D721Med (cell line): ENCODE measurements around the gene USF1.

Experiments used
- DNase-seq: peaks from one replicate; pipeline ENCODE4 v3.0.0; 2011; ENCODE audit warnings: low spot score; ENCODE audit not compliant: insufficient read length
- FAIRE-seq: peaks from 2 replicates; lab custom pipeline; 2011; peaks lifted over from hg19 to GRCh38; lab: Jason Lieb, UNC
- CTCF ChIP-seq: IDR thresholded peaks from 2 replicates; pipeline ENCODE4 v1.5.1; 2012; ENCODE audit warnings: mild to moderate bottlenecking, control low read depth; ENCODE audit not compliant: insufficient read depth; ENCODE audit errors: missing control alignments

Gene USF1

GRCh38 chr1:161083748-161084596 lies 38.2 kb upstream of the USF1 start:
- FAIRE-seq: no peak
- TF ChIP-seq CTCF: no peak
- no peak for DNase-seq

- no peak for FAIRE-seq
- TF ChIP-seq CTCF: no peak
- no peak for DNase-seq
Observed at GRCh38 chr1:161082996-161083747, 37.4 kb upstream of the USF1 start.

GRCh38 chr1:161082483-161082882 lies 36.7 kb upstream of the USF1 start:
- FAIRE-seq (no peak), DNase-seq (no peak)
- TF ChIP-seq CTCF: no peak

- FAIRE-seq (no peak), DNase-seq (no peak)
- no peak for TF ChIP-seq CTCF
Observed at GRCh38 chr1:161081519-161081918, 35.7 kb upstream of the USF1 start.

- DNase-seq (no peak), FAIRE-seq (no peak)
- no peak for TF ChIP-seq CTCF
Observed at GRCh38 chr1:161080441-161081405, 34.9 kb upstream of the USF1 start.

GRCh38 chr1:161079436-161080110 lies 33.8 kb upstream of the USF1 start:
- DNase-seq (no peak), FAIRE-seq (no peak)
- TF ChIP-seq CTCF: no peak
